ENCODE measurements around the gene ACBD6. TPM values are rescaled to one million over a fixed set of nuclear protein-coding genes. Genes with fewer than 3 reads are reported as not detected.

Gene ACBD6
- total and polyA plus RNA-seq, 8 donors, result 15.0 to 25.1 (median 18.6) TPM

- 96 to 98% methylated on average over 7 of the region's 7 CpGs for WGBS, 2 donors
- no peak for DNase-seq
- H3K27me3 ChIP-seq, result no peaks in the 10 kb centered on the region
- no peak overlapping the region for H3K27ac ChIP-seq
- H3K9me3 ChIP-seq, result no peaks in the 10 kb centered on the region
- intact Hi-C loops (cut with DNase I), result no loop called here
- no peaks in the 10 kb centered on the region for H3K36me3 ChIP-seq
- no peak for ATAC-seq
- H3K4me3 ChIP-seq, result no peak overlapping the region
- TF ChIP-seq CTCF (IDR thresholded peaks at IDR 0.05), result no peak
- no peaks in the 10 kb centered on the region for H3K4me1 ChIP-seq
- no peak for FAIRE-seq
Measured at GRCh38 chr1:180435566-180435965, 66.8 kb downstream of the ACBD6 start.

GRCh38 chr1:180433873-180434272 is 68.5 kb downstream of the ACBD6 start:
- intact Hi-C loops (cut with DNase I), result no loop called here
- no peaks in the 10 kb centered on the region for H3K27me3 ChIP-seq
- H3K4me1 ChIP-seq, result no peaks in the 10 kb centered on the region
- no peak for ATAC-seq
- no peak overlapping the region for H3K4me3 ChIP-seq
- no peak for DNase-seq
- no peak overlapping the region for H3K27ac ChIP-seq
- TF ChIP-seq CTCF (IDR thresholded peaks at IDR 0.05), result no peak
- no peak for FAIRE-seq
- H3K36me3 ChIP-seq, result no peaks in the 10 kb centered on the region
- WGBS, 2 donors, result 69 to 79% methylated on average over 2 of the region's 2 CpGs
- no peaks in the 10 kb centered on the region for H3K9me3 ChIP-seq

- H3K36me3 ChIP-seq, result no peaks in the 10 kb centered on the region
- ATAC-seq, result no peak
- intact Hi-C loops (cut with DNase I), result no loop called here
- DNase-seq, result no peak
- no peak for FAIRE-seq
- no peak overlapping the region for H3K27ac ChIP-seq
- no peaks in the 10 kb centered on the region for H3K27me3 ChIP-seq
- H3K4me3 ChIP-seq, result no peak overlapping the region
- TF ChIP-seq CTCF (IDR thresholded peaks at IDR 0.05), result no peak
- WGBS, 2 donors, result 94 to 97% methylated on average over 6 of the region's 6 CpGs
- H3K4me1 ChIP-seq, result no peaks in the 10 kb centered on the region
- H3K9me3 ChIP-seq, result no peaks in the 10 kb centered on the region
Measured at GRCh38 chr1:180431683-180432082, 70.7 kb downstream of the ACBD6 start.

GRCh38 chr1:180428782-180429695 is 73.3 kb downstream of the ACBD6 start:
- FAIRE-seq, result no peak
- 94 to 96% methylated on average over 4 of the region's 4 CpGs for WGBS, 2 donors

More at GRCh38 chr1:180428782-180429695, 73.3 kb downstream of the ACBD6 start:
- H3K4me3 ChIP-seq, result no peak overlapping the region
- intact Hi-C loops (cut with DNase I), result no loop called here
- H3K9me3 ChIP-seq, result no peaks in the 10 kb centered on the region
- no peaks in the 10 kb centered on the region for H3K36me3 ChIP-seq
- H3K27ac ChIP-seq, result no peak overlapping the region
- no peak for DNase-seq
- no peak for TF ChIP-seq CTCF (IDR thresholded peaks at IDR 0.05)
- peaks cover 0 to 4% (median 0%) of the 10 kb centered on the region in 3 donors for H3K4me1 ChIP-seq
- no peak for ATAC-seq
- no peaks in the 10 kb centered on the region for H3K27me3 ChIP-seq

Measured in pancreas (tissue), 10 donors.